Right lobe of liver (tissue), 4 donors: ENCODE results near the gene COL5A1.

ENCODE experiments used
- CTCF ChIP-seq, 4 donors: fragments of 200-600 bp in 3 of 4; fragments of 450-650 bp in 1 of 4; IDR thresholded peaks; one replicate each; pipeline versions ENCODE4 v1.5.1 to v1.8.0; 2016 to 2022; ENCODE audit warnings: antibody characterized with exemption in 4 of 4, mild to moderate bottlenecking in 2 of 4
- POLR2A ChIP-seq: fragments of 450-650 bp; IDR thresholded peaks from one replicate; pipeline ENCODE4 v1.6.1; 2017; ENCODE audit warnings: antibody characterized with exemption, mild to moderate bottlenecking
- donor health status: DM: no; HTN: no; CAD: no.
- donor health status: DM: no; HTN: no; CAD: no.
- donor health status: DM: no; HTN: yes; CAD: no.

DNA sequence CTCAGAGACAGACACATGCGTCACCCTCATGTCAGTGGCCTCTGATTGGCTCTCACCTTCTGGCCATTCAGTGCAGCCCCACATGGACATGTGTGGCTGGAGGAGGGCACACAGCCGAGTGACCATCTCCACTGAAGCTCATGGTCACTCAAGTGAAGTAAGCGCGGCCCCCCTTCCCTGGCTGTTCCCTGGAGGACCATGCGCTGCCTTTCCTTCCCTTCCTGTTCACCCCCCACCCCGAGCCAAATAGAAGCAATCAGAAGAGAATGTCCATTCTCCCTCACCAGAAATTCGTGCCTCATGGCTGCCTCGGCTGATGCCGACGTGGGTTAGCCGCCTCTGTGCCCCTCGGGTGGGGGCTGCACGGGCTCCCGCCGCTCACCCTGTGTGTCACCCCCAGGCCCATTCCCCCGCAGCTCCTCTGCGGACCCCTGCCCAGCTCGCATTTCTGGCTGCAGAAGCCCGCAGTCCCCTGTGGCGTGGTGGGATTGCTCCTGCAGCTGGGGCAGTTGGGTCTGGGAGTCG lies 12.5 kb upstream of the COL5A1 start:
- TF ChIP-seq CTCF (IDR thresholded peaks at IDR 0.05), result no peak
- no peak for TF ChIP-seq POLR2A
